ENCODE results near the gene SMIM29.

The SMIM29 gene

DNA sequence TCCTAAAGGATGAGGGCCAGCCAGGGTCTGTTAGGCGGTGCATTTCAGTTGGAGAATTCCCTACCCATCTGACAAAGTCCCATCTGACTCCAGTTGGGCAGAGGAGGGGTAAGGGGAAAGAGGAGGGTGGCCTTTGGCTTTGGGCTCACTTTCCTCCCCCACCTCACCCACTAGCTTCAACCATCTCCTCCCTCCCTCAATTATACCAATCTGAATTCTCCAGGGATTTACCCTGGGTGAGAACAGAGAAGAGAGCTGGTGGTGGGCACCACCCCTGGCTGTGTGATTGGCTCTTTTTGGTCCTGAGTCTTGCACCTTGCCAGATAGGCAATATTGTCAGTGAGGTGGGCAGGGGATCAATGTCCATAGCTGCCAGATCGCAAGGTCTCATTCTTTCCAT is 8.9 kb downstream of the SMIM29 start:
- DNase-seq: no peak

DNA sequence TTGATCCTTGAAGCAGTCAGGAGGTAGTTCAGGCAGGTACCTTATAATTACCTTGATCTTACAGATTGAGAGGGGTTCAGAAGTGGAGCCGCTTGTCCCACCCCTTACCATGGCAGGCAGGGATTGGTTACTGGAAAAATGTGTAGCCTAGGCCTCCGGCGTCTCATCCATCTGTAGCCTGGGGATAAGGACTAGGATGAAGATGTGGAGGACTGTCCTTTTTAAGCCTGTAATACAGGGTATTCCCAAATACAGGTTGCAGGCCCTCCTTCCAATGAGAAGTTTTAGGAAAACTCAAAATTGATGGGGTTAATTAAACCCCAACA is 9.3 kb downstream of the SMIM29 start:
- no peak for DNase-seq

DNA sequence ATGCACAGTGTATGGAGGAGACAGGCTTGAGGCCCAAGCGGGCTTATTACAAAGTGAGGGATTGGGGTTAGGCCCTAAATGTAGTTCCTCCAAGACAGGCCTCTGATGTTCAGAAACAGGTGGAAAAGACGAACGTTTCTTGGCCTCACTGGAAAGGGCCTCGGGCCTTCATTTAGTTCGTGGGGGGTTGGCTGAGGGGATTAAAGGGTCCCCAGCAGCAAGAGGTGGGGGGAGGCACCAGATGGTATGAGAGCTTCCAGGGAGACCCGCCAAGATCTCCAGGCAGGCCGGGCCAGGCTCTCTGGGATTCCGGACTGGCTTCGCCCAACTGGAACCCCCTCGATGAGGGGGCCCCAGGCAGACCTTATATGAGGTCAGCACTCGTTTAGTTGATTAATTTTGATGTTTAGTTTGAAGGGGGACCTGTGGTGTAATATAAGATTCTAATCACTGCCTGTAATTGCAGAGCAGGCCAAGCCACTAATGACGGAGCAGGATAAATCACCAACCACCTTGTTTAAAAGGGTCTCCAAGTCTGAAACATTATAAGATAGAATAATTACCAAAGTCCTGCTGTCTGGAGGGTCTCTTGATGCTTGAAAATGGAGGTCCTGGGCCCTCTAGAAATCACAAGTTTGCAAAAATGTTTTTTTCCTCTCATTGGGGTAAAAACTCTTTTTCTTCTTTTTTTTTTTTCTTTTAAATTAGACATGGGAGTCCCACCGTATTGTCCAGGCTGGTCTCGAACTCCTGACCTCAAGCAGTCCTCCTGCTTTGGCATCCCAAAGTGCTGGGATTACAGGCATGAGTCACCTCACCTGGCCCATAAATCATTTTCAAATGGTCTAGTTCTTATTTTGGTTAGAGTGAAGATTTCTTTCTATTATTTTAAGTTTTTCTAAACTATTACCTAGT is 10.0 kb downstream of the SMIM29 start:
- DNase-seq: no peak

DNA sequence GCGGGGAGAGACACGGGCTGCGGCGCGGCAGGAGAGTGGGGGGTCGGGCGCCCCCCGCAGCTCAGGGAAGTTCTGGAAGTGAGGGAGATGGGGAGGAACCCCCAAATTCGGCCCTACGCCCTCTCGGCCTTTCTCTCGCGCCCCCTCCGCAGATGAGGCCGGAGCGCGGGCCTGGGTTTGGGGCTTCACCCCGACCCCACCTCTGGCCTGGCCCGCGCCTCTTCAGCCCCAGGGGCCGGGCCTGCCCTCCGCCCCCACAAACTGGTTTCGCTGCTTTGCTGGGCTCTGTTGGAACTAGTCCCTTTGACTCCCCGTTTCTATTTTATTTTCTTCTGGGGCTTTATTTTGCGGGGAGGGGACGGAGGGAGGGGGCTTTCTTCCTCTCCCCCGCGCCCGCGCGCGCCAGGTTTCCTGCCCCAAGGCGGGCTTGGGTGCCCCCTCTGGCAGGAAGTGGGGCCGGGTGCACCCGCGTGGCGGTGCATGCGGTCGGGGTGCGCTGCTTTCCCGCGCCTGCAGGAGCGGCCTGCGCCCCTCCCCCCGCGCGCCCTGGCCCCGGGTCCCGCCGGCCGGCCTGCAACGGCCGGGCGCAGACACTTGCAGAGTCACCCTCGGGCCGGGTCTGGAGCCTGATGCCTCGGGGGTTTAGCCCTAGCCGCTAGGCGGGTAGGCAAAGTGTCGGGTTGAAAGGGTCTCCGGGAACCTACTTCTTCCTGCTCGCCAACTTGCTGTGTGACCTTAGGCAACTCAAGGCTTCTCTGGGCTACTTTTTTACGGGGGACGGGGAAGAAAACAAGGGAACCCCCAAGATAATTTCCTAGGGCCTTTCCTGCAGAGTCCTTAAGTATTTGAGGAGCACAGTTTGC is 10.9 kb downstream of the SMIM29 start:
- DNase-seq: peak in 1 of 2 donors; percentile 32

DNA sequence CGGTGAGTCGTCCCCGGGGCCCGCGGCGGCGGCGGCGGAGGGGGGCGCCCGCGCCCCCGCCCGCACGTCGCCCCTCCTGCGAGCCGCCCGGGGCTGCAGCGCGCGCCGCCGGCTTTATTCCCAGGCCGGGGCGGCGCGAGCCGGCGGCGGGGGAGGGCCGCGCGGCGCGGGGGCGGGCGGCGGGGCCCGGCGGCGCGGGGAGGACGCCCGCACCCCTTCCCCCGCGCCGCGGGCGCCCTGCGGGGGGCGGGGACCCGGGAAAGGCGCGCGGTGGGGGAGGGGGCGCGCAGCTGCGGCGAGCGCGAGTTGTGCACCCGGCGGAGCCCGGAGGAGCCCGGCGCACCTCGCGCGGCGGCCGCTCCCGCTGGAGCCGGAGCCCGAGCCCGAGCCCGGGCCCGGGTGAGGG is 11.5 kb downstream of the SMIM29 start:
- no peak for DNase-seq

DNA sequence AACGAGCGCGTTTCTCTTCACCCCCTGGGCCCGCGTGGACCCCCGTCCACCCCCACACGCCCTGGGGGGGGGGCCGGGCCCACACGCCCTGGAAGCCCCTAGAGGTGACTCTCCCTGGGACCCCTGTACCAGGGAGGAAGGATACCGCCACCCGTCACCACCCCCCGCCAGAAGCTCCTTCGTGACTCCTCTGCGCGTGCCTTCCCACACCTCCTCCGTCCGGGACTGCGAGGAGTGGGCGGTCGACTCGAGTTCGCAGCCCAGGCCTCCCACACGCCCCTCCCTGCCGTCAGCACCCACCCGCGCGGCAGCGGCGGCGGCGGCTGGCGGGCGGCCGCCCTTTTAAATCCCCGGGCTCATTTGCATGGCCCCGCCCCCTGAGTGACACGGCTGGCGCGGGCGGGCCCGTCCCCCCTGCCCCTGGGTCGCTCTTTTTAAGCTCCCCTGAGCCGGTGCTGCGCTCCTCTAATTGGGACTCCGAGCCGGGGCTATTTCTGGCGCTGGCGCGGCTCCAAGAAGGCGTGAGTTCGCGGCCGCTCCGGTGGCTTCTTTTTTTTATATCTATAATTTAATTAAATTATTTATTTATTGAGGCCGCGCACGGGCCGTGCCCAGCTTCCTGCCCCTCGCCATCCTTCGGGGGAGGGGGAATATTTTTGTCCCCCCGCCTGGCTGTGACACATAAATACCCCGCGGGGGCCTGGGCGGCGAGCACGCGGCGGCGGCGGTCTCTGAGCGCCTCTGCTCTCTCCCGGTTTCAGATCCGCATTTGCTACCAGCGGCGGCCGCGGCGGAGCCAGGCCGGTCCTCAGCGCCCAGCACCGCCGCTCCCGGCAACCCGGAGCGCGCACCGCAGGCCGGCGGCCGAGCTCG is 12.1 kb downstream of the SMIM29 start, which contains the start of gene HMGA1:
HMGA1 (plus strand) TSS at position 431 of the 873 bp plus-strand sequence. CDS start 3,908 bp downstream, outside the sequence.
- peak; percentile 51 to 79 for DNase-seq

DNA sequence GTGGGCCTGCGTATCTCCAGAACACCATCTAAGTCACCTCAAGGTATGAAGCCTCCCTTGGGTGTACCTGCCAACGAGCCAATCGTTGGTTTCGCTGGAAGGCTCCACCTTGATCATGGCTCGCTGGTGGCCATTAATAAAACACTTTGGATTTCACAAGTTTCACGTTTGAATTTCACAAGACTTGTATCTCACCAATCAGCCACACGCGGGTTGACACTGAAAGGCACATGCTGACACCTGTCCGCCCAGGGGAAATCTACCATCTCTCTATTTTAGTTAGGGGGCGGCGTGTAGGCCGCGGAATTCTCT is 12.7 kb downstream of the SMIM29 start:
- no peak for DNase-seq

DNA sequence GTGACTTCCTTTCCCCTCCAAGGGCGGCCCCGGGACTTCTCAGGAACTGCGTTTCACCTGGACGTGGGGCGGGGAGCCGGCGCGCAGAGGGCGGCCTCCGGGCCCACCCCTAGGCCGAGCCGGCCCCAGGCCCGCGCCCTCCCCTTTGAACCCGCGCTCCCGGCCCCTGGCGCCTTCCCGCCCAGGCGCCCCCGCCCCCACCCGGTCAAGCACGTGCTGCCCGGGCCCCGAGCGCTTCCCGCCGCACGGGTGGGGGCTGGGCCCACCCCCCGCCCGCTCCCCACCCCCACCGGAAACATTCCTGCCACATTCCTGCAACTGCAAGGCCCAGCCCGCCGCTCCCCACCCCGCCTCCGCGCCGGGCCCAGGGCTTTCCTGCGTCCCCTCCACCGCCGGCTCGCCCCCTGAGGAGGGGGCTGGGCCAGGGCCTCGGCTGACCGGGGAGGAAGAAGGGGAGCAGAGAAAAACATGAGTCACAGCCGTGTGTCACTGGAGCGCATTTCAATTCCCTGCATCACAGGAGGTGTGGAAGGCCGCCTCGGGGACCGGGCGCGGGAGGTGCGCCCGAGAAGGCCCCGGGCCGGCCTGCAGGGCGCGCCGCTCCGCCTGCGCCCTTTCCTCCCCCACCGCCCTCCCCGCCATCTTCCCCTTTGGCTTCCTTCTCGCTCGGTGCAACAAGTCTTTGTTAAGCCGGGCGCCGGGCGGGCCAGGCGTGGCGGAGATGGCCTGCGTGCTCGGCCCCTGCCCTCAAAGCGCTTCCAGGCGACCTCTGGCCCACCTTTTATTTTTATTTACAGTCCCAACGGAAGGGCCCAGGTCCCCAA is 13.3 kb downstream of the SMIM29 start:
- peak; percentile 55 to 77 for DNase-seq

DNA sequence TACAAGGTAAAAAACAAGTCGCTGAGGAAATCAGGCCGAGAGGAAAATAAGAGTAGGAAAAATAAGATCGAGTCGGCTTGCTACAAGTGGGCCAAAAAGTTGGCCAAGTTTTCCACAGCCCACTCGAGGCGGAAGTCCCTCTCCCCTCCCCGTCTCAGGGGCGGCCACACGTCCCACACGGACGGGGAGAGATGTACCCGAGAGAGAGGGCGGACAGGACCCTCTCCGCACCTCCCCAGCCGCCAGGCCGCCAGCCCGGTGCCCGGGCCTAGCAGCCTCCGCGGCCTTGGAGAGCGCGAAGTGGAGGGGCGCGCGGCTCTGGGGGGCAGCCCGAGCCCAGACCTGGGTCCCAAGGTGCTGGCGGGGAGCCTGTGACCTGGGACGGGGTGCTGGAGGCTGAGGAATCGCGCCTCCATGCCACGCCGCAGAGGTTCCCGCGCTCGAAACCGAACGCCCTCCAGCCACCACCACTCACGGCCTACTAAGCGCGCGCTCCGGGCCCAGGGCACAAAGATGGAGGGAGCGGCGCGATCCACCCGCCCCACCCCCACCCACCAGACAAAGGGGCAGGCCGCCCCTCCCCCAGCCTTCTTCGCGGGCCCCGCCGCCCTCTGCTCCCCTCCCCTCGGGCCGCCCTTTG is 14.0 kb downstream of the SMIM29 start:
- no peak for DNase-seq

DNA sequence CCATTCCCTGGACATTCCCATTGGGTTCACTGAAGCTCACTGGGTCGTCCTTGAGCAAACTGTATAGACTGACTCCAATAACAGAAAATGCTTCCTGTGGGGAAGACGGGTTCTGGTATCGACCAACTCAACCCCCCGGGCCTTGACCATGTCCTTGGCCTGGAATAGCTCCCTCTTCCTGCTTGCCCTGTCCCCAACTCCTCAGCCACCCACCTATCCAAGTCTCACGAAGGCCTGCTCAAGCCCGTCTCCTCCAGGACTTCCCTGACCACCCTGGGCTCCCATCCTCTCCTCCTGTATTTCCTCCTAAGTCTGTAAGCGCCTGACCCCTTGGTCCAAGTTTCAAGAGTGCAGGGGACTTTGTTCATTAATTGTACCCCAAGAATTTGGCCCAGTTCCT is 14.9 kb downstream of the SMIM29 start:
- no peak for DNase-seq

DNA sequence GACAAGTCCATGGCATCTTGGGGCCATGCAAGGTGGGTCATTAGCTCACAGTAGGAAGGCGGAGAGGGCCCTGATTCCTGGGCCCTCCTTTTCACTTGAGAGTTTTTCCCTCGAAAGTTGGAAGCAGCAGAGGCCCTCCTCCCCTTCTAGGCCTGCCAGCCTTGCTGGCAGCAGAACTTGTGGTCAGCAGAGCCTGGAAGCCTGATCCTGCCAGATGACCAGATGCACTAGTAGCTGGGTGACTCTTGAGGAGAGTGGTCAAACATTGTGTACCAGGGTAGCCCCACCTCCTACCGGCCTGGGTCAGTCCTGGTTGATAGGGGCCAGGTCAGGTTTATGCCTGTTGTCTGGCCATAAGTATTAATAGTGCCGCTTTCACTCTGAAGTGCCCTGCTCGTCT is 15.9 kb downstream of the SMIM29 start:
- DNase-seq: no peak

DNA sequence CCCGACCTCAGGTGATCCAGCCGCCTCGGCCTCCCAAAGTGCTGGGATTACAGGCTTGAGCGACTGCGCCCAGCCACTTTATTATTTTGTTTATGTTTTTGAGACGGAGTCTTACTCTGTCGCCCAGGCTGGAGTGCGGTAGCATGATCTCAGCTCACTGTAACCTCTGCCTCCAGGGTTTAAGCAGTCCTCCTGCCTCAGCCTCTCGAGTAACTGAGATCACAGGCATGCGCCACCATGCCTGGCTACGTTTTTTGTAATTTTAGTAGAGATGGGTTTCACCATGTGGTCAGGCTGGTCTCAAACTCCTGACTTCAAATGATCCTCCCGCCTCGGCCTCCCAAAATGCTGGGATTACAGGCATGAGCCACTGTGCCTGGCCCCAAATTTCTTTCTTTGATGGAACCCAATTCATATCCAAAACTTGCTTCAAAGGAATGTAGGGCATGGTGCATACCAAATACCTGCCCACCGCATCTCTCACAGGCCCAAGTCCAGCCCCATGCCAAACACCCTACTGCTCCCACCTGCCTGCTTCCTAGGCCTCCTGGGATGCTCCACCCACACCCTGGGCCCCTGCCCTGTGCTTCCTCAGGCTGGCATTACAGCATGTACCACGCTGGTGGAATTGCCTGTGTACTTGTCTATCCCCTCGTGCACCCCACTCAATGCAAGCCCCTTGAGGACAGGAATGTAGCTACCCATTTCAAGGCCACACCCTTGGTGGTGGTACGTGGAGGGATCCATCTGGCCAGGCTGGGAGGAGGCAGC is 17.1 kb downstream of the SMIM29 start:
- no peak for DNase-seq

DNA sequence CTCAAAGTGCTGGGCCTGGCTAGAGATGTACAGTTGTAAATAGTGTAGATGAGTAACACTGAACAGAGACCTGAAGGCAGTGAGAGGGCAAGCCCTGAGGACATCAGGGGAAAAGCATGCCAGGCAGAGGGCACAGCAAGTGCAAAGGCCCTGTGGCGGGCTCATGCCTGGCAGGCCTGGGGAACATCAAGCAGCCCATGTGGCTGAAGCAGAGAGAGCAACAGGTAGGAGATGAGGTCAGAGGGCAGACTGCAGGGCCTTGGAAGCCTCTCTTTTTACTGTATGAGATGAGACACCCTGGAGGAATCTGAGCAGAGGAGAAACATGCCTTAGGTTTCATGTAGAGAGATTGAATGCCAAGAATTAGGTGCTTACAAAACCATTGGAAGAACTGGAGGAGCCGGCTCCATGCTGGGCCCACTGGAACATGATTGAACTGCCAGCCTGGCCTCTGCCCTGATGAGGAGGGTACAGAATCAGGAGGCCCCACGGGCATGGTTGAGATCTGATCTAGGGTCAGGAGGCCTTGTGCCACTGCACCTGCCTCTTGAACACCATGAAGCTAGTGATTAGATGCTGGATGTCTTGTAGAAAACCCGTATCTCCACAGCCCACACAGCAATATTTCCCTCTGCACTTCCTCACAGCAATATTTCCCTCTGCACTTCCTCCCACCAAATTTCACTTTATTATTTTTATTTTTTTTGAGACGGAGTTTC is 18.0 kb downstream of the SMIM29 start:
- DNase-seq: peak in 1 of 2 donors; percentile 46

DNA sequence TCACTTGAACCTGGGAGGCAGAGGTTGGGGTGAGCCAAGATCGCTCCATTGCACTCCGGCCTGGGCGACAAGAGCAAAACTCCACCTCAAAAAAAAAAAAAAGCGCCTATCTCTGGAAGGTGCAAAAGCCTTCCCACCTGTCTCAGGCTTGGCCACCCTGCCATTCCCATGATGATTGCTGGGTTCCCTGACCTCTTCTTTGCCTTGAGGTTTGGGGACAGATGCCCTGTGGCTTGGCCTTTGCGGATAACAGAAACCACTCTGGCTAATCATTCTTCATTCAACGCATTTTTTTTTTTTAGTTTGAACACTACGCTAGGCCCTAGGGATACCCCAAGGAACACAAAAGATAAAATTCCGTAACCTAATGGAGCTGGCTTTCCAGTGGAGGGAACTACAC is 18.9 kb downstream of the SMIM29 start:
- no peak for DNase-seq

DNA sequence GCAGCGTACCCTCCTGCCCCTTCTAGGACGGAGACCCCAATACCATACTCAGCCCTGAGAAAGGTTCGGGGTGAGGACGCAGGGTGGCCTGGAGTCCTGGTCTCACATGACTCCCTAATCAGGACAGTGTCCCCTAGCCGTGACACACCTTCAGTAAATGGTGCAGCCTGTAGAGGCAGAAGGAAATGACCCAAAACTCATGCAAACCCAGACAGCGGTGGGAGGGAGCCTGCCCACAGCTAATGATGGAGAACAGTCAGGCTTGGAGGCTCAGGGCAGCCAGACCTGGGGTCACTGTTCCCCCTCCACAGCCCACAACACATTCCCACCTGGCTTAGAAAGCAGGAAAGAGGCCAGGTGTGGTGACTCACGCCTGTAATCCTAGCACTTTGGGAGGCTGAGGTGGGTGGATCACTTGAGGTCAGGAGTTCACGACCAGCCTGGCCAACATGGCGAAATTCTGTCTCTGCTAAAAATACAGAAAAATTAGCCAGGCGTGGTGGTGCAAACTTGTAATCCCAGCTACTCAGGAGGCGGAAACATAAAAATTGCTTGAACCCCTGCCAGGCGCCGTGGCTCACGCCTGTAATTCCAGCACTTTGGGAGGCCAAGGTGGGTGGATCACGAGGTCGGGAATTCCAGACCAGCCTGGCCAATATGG is 20.9 kb downstream of the SMIM29 start:
- DNase-seq: no peak

DNA sequence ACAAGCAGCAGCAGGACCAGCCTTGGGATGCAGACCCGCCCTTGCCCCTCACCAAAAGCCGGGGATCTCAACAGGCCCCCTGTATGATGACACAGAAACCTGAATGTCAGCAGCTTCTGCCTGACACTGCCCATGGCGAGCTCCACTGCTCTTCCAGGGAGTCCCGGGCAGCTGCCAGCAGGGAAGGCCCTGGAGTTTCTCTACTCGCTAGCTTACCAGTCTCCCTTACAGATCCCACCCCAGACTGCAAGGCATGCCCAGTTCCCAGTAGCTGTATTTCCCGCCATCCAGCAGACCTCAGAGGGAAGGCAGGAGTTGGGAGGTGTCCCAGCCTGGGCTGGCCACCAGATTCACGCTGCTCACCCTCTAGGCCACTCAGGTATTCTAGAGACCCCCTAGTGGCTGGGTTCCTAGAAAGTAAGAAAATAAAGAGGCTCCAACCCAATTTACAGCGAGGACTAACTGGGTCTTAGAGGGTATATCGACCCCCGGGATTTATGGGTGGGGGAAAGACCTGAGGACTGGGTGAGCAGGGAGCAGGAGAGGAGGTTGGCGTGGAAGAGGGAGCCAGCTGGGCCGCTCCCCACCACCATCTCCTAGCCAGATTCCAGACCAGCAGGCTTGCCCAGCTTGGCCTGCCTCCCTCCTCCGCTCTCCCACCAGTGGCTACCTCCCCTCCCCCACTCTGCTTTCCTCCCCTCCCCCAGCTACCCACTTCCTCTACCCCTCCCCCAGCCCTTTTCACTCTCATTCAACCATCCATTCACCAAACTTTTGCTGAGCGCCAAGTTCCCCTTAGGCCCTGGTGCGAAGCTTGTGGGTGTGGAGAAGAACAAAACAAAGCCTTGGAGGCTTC is 21.8 kb downstream of the SMIM29 start:
- no peak for DNase-seq

DNA sequence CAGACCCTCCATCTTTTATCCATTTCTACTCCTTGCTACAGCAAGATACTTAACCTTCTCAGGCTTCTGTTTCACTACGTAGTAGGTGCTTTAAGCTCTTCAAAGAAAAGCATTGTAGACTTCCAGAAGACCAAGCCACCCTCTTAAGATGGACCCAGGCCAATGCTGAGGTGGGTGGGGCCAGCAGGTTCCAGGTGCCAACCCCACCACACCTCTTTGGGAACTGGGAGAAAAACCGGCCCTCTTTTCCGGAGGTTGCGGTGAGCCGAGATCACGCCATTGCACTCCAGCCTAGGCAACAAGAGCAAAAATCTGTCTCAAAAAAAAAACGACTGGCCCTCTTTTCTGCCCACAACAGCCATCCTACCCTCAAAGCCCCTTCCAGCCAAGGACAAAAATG is 22.7 kb downstream of the SMIM29 start:
- DNase-seq: no peak

DNA sequence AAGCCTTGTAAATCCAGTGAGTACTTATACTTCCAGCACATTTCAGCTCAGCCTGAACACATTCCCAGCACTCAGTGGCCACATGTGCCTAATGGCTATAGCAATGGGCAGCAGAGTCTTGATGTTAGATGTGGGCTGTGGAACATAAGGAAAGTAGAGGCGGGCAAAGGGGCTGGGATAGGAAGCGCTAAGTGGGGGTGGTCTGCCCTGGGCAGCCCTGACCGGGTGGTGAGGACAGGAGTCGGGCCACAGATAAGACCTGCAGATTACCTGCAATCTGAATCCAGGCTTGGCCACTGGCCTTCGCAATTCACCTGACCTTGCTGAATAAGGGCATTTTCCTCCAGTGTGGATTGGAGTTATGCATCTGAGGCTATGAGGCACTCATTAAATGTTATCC is 23.3 kb downstream of the SMIM29 start:
- DNase-seq: no peak
